Measurements from ENCODE around the gene KIRREL1. TPM values are rescaled to one million over a fixed set of nuclear protein-coding genes. Genes with fewer than 3 reads are reported as not detected.

The KIRREL1 gene
- total RNA-seq, 1 experiment from 2014 or later, result 30.5 TPM

- TF ChIP-seq CTCF (conservative IDR thresholded peaks at IDR 0.05), result no peak
- no peaks in the 10 kb centered on the region for H4K20me1 ChIP-seq (ENCODE audit: control insufficient read depth, insufficient read depth, insufficient read length)
- H3K27ac ChIP-seq (ENCODE audit: insufficient read length, low read depth, low read length), result no peak overlapping the region
Observed at GRCh38 chr1:157967205-157967604, 26.2 kb upstream of the KIRREL1 start.

More at GRCh38 chr1:157967205-157967604, 26.2 kb upstream of the KIRREL1 start:
- no peaks in the 10 kb centered on the region for H3K79me1 ChIP-seq (ENCODE audit: insufficient read depth, low read depth, low read length, poor library complexity, severe bottlenecking)
- H3K9ac ChIP-seq (ENCODE audit: extremely low read depth, insufficient read length, low read length), result no peak overlapping the region
- no peak overlapping the region for H2BK15ac ChIP-seq (ENCODE audit: low read depth, low read length)
- H3K23me2 ChIP-seq (ENCODE audit: insufficient read length, low read depth, low read length, poor library complexity, severe bottlenecking), result no peaks in the 10 kb centered on the region
- H3K79me2 ChIP-seq (ENCODE audit: insufficient read depth, low read length), result no peaks in the 10 kb centered on the region
- no peak overlapping the region for H3K23ac ChIP-seq (ENCODE audit: insufficient read length, low read depth, low read length)
- Mint-ChIP-seq H3K4me1 (peaks cover 14 to 15% of the 10 kb centered on the region in 2 experiments), H3K27me3 (ENCODE audit: low read depth) (peaks cover 4% of the 10 kb centered on the region), H3K27ac (no peak overlapping the region), H3K36me3 (ENCODE audit: insufficient read depth in 1 of 3, low read depth in 3 of 3) (peaks cover 8 to 18% (median 16%) of the 10 kb centered on the region in 3 experiments), H3K9me3 (peaks cover 18% of the 10 kb centered on the region in 2 experiments), H3K4me3 (no peak overlapping the region)
- H3K4me2 ChIP-seq (ENCODE audit: insufficient read depth, insufficient read length, low read length), result no peak overlapping the region
- no peak overlapping the region for H2BK120ac ChIP-seq (ENCODE audit: low read depth, low read length, poor library complexity, severe bottlenecking)
- peaks cover 20% of the 10 kb centered on the region for H3K9me3 ChIP-seq (ENCODE audit: control insufficient read depth, low read depth, low read length)
- no peaks in the 10 kb centered on the region for H3K27me3 ChIP-seq (ENCODE audit: insufficient read depth, low read length)
- no peak overlapping the region for H3K14ac ChIP-seq (ENCODE audit: insufficient read depth, low read length)
- no peak overlapping the region for H2AK5ac ChIP-seq (ENCODE audit: insufficient read length, low read length)
- no peak for DNase-seq
- H4K5ac ChIP-seq (ENCODE audit: insufficient read length, low read depth, low read length), result no peak overlapping the region
- H2BK20ac ChIP-seq (ENCODE audit: low read depth, low read length, poor library complexity, severe bottlenecking), result no peak overlapping the region
- H2BK5ac ChIP-seq (ENCODE audit: insufficient read length, low read length), result no peak overlapping the region
- no peak overlapping the region for H3T11ph ChIP-seq (ENCODE audit: low read length)
- H2AFZ ChIP-seq (ENCODE audit: low read length), result no peak overlapping the region
- H4K8ac ChIP-seq (replicated peaks; ENCODE audit: insufficient read length, low read depth, low read length), result no peak overlapping the region
- no peak overlapping the region for H3K56ac ChIP-seq (ENCODE audit: insufficient read length, low read depth, low read length)
- H3K18ac ChIP-seq (ENCODE audit: insufficient read length, low read depth, low read length), result no peak overlapping the region
- H2BK12ac ChIP-seq (ENCODE audit: insufficient read length, low read depth, low read length), result no peak overlapping the region
- no peaks in the 10 kb centered on the region for H3K4me1 ChIP-seq (ENCODE audit: insufficient read depth, low read length)
- H4K91ac ChIP-seq (ENCODE audit: insufficient read length, low read depth, low read length), result no peak overlapping the region
- no peak overlapping the region for H3K4ac ChIP-seq (ENCODE audit: low read depth, low read length)

All from H9 (cell line).